Limb (tissue), 2 donors: ENCODE data around the gene VMAC.
A peak's percentile ranks its signal among the peaks of the same experiment; 100 is the strongest.
"Not testable (repeated sequence)": the region's sequence is repeated elsewhere in the genome, so short reads cannot be mapped to it uniquely, and the experiment has no call there.

Experiments used
- DNase-seq, 2 donors: peaks; one replicate each; pipeline ENCODE4 v3.0.0-alpha.2; 2016; ENCODE audit errors: extremely low spot score in 2 of 2

The VMAC gene

GRCh38 chr19:5904352-5905113 is at the start of gene VMAC:
Gene VMAC (plus strand): TSS chr19:5904872. CDS start chr19:5904891, 19 bp downstream.
- DNase-seq: peak; percentile 99 to 100

- not testable (repeated sequence) for DNase-seq
Measured at GRCh38 chr19:5855151-5855550, 49.5 kb upstream of the VMAC start.

GRCh38 chr19:5857203-5858081 is 47.2 kb upstream of the VMAC start:
- no peak for DNase-seq

GRCh38 chr19:5863030-5863665 is 41.5 kb upstream of the VMAC start:
- no peak for DNase-seq

- no peak for DNase-seq
Measured at GRCh38 chr19:5864013-5864720, 40.5 kb upstream of the VMAC start.

- no peak for DNase-seq
Measured at GRCh38 chr19:5864725-5865486, 39.8 kb upstream of the VMAC start.

GRCh38 chr19:5865772-5866171 is 38.9 kb upstream of the VMAC start:
- DNase-seq: no peak

GRCh38 chr19:5867201-5868136 is 37.2 kb upstream of the VMAC start:
- DNase-seq: no peak

GRCh38 chr19:5870986-5871394 is 33.7 kb upstream of the VMAC start:
- DNase-seq: no peak

- DNase-seq: no peak
Measured at GRCh38 chr19:5873617-5874199, 31.0 kb upstream of the VMAC start.

GRCh38 chr19:5874496-5874895 is 30.2 kb upstream of the VMAC start:
- not testable (repeated sequence) for DNase-seq

- no peak for DNase-seq
Measured at GRCh38 chr19:5877427-5877826, 27.2 kb upstream of the VMAC start.

- DNase-seq: no peak
Measured at GRCh38 chr19:5877882-5878281, 26.8 kb upstream of the VMAC start.

GRCh38 chr19:5880196-5880595 is 24.5 kb upstream of the VMAC start:
- no peak for DNase-seq

GRCh38 chr19:5880604-5881078 is 24.0 kb upstream of the VMAC start:
- peak; percentile 58 to 69 for DNase-seq

GRCh38 chr19:5881543-5882299 is 23.0 kb upstream of the VMAC start:
- no peak for DNase-seq

GRCh38 chr19:5882421-5882968 is 22.2 kb upstream of the VMAC start:
- no peak for DNase-seq
